NCI-H1930 (cell line): ENCODE data around the gene NOSTRIN.
"Not testable (repeated sequence)": the region's sequence is repeated elsewhere in the genome, so short reads cannot be mapped to it uniquely, and the experiment has no call there.

ENCODE experiments used
- DNase-seq, 2 experiments: peaks; one replicate each; lab custom pipeline; 2025; lab: John Stamatoyannopoulos, UW

The NOSTRIN gene

GRCh38 chr2:168882163-168882562, 79.7 kb downstream of the NOSTRIN start:
- not testable (repeated sequence) for DNase-seq

- no peak for DNase-seq
Measured at GRCh38 chr2:168884975-168885374, 82.5 kb downstream of the NOSTRIN start.

DNA sequence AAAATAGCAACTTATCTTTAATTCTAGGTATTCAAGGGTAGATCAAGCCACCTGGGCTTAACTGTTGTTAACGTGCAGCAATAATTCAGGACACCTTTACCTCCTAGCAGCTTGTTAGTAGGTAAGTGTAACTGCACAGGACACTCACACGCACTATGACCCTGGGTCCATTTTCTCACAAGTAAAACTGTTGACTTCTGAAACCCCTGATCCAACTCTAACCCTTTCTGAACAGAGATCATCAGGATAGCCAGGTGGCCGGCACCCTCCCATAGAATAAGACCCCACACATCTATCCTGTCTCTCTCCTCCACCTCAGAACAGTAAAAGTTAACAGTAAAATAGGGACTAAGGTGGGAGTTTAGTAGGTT, 87.2 kb downstream of the NOSTRIN start:
- DNase-seq = no peak

- peak; percentile 90 to 92 for DNase-seq
Measured at GRCh38 chr2:168890006-168890782, 87.8 kb downstream of the NOSTRIN start, which contains the start of gene SPC25. SPC25 (minus strand) TSS chr2:168890430; CDS start chr2:168889519, 911 bp downstream.

DNA sequence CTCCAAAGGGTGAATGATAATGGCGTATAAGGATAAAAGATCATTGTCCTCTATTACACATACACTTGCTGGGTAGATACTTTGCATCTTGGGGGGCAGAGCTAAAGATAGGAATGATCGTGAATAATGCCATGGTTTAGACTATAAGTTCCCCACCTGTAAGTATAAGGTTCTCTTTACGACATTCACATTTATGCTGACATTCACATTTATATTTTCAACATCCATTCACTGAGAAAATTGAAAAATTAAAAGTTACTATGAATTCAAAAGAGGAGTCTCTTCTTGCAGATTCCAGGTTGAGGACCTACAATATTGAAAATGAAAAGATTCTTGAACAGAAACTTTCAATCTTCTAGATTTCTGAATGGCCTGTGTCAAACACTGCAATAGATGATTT, 89.9 kb downstream of the NOSTRIN start:
- no peak for DNase-seq

GRCh38 chr2:168894101-168894500, 91.7 kb downstream of the NOSTRIN start:
- no peak for DNase-seq

GRCh38 chr2:168894720-168895119, 92.3 kb downstream of the NOSTRIN start:
- no peak for DNase-seq

- DNase-seq = no peak
Measured at GRCh38 chr2:168895771-168896170, 93.3 kb downstream of the NOSTRIN start.

GRCh38 chr2:168896783-168897182, 94.3 kb downstream of the NOSTRIN start:
- DNase-seq = no peak

- no peak for DNase-seq
Measured at GRCh38 chr2:168897449-168897848, 95.0 kb downstream of the NOSTRIN start.

DNA sequence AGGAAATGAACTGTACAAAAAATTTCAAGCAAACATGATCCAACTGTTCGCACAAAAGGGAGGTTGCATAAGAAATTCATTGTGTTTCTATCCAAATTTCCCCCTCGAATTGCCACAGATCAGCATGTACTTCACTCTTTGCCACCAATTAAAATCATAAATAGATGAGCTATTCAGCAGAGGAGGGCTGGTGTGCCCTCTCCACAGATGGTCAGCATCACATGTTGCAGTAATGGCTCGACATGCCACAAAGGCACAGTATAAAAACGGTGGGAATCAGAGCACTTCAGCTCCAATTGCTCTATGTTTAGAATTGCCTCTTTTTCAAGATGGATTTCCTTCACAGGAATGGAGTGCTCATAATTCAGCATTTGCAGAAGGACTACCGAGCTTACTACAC, 98.6 kb downstream of the NOSTRIN start, which contains the start of gene G6PC2:
Gene G6PC2 (plus strand): TSS at position 289 of the 400 bp plus-strand sequence. CDS start 41 bp downstream, at position 330.
- DNase-seq = no peak

DNA sequence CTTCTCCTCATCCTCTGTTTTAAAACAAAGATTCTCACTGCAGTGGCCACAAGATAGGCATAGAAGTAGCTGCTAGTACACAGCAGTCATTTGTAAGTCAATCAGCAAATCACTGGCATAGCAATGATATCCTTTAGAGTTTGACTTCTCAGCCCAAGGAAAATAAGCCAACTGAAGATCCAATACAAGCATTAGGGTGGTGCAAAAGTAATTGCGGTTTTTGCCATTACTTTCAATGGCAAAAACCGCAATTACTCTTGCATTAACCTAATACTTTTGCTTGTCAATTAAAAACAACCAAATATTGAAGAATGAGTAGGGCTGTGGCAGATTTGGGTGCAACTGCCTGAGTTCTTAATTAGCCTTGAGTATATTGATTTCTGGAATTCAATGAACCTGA, 101.5 kb downstream of the NOSTRIN start:
- no peak for DNase-seq

DNA sequence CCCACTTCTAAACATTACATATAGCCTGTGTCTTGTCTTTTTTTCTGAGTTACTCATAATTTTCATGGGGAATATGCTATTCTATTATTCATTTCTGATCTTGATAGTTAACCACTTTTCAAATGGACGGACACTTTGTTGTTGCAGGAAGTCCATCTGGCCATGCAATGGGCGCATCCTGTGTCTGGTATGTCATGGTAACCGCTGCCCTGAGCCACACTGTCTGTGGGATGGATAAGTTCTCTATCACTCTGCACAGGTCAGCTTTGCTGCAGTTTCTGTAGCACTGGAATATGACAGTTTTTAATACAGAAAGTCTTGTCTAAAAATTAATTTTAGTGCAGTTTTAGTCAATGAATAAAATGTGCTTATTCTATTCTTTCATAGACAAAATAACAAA, 101.9 kb downstream of the NOSTRIN start:
- DNase-seq = no peak

GRCh38 chr2:168907940-168908662, 105.7 kb downstream of the NOSTRIN start:
- DNase-seq = no peak

DNA sequence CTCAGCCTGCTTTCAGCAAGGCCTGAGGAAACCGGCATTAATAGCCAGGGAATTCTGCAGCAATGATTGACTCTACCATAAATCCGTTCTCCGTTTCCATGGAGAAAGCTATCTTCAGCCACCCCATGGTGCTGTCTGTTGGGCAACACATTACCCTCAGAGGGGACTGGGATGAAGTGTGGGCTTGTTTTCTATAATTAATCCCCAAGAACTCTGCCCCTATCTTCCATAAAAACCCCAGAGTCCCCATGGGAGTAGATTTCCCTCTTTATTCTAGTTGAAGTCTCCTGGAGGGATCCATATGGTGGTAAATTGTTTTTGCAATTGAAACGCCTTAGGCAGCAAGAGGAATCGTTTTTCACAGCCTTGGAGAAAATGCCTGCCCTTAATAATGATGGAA, 107.9 kb downstream of the NOSTRIN start:
- no peak for DNase-seq

GRCh38 chr2:168912466-168912865, 110.0 kb downstream of the NOSTRIN start:
- DNase-seq = no peak

GRCh38 chr2:168912901-168913369, 110.5 kb downstream of the NOSTRIN start:
- no peak for DNase-seq

GRCh38 chr2:168913495-168913894, 111.1 kb downstream of the NOSTRIN start:
- DNase-seq = no peak
